ENCODE data around the gene LGALS3.

- TF ChIP-seq CTCF (IDR thresholded peaks at IDR 0.05), result no peak
- TF ChIP-seq POLR2A (IDR thresholded peaks at IDR 0.05), result no peak
Observed at GRCh38 chr14:55152052-55152753, 23.2 kb downstream of the LGALS3 start.
